ENCODE data around the gene RNF123. TPM values are rescaled to one million over a fixed set of nuclear protein-coding genes. Genes with fewer than 3 reads are reported as not detected.
A peak's percentile ranks its signal among the peaks of the same experiment; 100 is the strongest.

The RNF123 gene
- total RNA-seq, 3 donors from 2014 or later (not counting 1 experiment from before 2014, with no cell fraction given): 48.5 to 58.7 (median 55.6) TPM

- H3K27me3 Mint-ChIP-seq (ENCODE audit: low read depth in 2 of 2): no peaks in the 10 kb centered on the region
- 96% methylated on average over 11 of the region's 11 CpGs for WGBS (ENCODE audit: insufficient coverage)
- intact Hi-C loops (cut with micrococcal nuclease): no loop called here
- peaks cover 2% of the 10 kb centered on the region for H3K36me3 Mint-ChIP-seq
- H3K4me3 ChIP-seq (ENCODE audit: low read length): no peak overlapping the region
- no peak for ATAC-seq
- no peak for DNase-seq
- H3K27me3 ChIP-seq (ENCODE audit: control insufficient read depth, insufficient read depth, low read length): no peaks in the 10 kb centered on the region
- H3K4me3 Mint-ChIP-seq: no peak overlapping the region
- H3K9me3 Mint-ChIP-seq: no peaks in the 10 kb centered on the region
- H3K4me1 Mint-ChIP-seq: peaks cover 18 to 24% of the 10 kb centered on the region in 2 donors
- no peak for TF ChIP-seq CTCF (IDR thresholded peaks at IDR 0.05)
- peaks cover 28% of the 10 kb centered on the region for H3K4me1 ChIP-seq (ENCODE audit: control insufficient read depth, insufficient read depth, low read length)
- H3K36me3 ChIP-seq (ENCODE audit: control insufficient read depth, insufficient read depth, low read length): peaks cover 28% of the 10 kb centered on the region
- H3K27ac Mint-ChIP-seq: peak overlapping the region; percentile 21 to 43
- no peaks in the 10 kb centered on the region for H3K9me3 ChIP-seq (ENCODE audit: control insufficient read depth, insufficient read depth, low read length)
- H3K27ac ChIP-seq (ENCODE audit: low read length): peak overlapping the region; percentile 37
Measured at GRCh38 chr3:49725906-49726681, 36.7 kb downstream of the RNF123 start.

GRCh38 chr3:49727154-49727923, 38.0 kb downstream of the RNF123 start:
- Histone ChIP-seq H3K4me3 (ENCODE audit: low read length) (no peak overlapping the region), H3K27me3 (ENCODE audit: control insufficient read depth, insufficient read depth, low read length) (no peaks in the 10 kb centered on the region), H3K9me3 (ENCODE audit: control insufficient read depth, insufficient read depth, low read length) (no peaks in the 10 kb centered on the region), H3K4me1 (ENCODE audit: control insufficient read depth, insufficient read depth, low read length) (peaks cover 25% of the 10 kb centered on the region), H3K36me3 (ENCODE audit: control insufficient read depth, insufficient read depth, low read length) (peaks cover 29% of the 10 kb centered on the region), H3K27ac (ENCODE audit: low read length) (peak overlapping the region; percentile 37)
- TF ChIP-seq CTCF (IDR thresholded peaks at IDR 0.05): no peak
- DNase-seq (no peak), ATAC-seq (no peak)
- 91% methylated on average over 19 of the region's 19 CpGs for WGBS (ENCODE audit: insufficient coverage)
- H3K4me1 Mint-ChIP-seq: peaks cover 17 to 20% of the 10 kb centered on the region in 2 donors
- no peak overlapping the region for H3K4me3 Mint-ChIP-seq
- intact Hi-C loops (cut with micrococcal nuclease): no loop called here
- H3K27me3 Mint-ChIP-seq (ENCODE audit: low read depth in 2 of 2): no peaks in the 10 kb centered on the region
- H3K9me3 Mint-ChIP-seq: no peaks in the 10 kb centered on the region
- peaks cover 6% of the 10 kb centered on the region for H3K36me3 Mint-ChIP-seq
- no peak overlapping the region for H3K27ac Mint-ChIP-seq

- H3K4me3 ChIP-seq (ENCODE audit: low read length): no peak overlapping the region
- peaks cover 11 to 15% of the 10 kb centered on the region in 2 donors for H3K4me1 Mint-ChIP-seq
- no peaks in the 10 kb centered on the region for H3K27me3 ChIP-seq (ENCODE audit: control insufficient read depth, insufficient read depth, low read length)
- H3K9me3 Mint-ChIP-seq: no peaks in the 10 kb centered on the region
- no peak for ATAC-seq
- 97% methylated on average over 15 of the region's 15 CpGs for WGBS (ENCODE audit: insufficient coverage)
- H3K27ac ChIP-seq (ENCODE audit: low read length): no peak overlapping the region
- no peaks in the 10 kb centered on the region for H3K27me3 Mint-ChIP-seq (ENCODE audit: low read depth in 2 of 2)
- H3K27ac Mint-ChIP-seq: no peak overlapping the region
- H3K9me3 ChIP-seq (ENCODE audit: control insufficient read depth, insufficient read depth, low read length): no peaks in the 10 kb centered on the region
- peaks cover 10% of the 10 kb centered on the region for H3K36me3 Mint-ChIP-seq
- no peak overlapping the region for H3K4me3 Mint-ChIP-seq
- H3K4me1 ChIP-seq (ENCODE audit: control insufficient read depth, insufficient read depth, low read length): peaks cover 19% of the 10 kb centered on the region
- TF ChIP-seq CTCF (IDR thresholded peaks at IDR 0.05): no peak
- intact Hi-C loops (cut with micrococcal nuclease): no loop called here
- DNase-seq: no peak
- peaks cover 32% of the 10 kb centered on the region for H3K36me3 ChIP-seq (ENCODE audit: control insufficient read depth, insufficient read depth, low read length)
Measured at GRCh38 chr3:49727924-49728361, 38.6 kb downstream of the RNF123 start.
